Limb (tissue), 2 donors: Measurements from ENCODE around the gene HOXD9.

ENCODE experiments used
- DNase-seq, 2 donors: peaks; one replicate each; pipeline ENCODE4 v3.0.0-alpha.2; 2016; ENCODE audit errors: extremely low spot score in 2 of 2

The HOXD9 gene

GRCh38 chr2:176151442-176152287 lies 29.1 kb downstream of the HOXD9 start, which contains the start of gene HOXD4:
Gene HOXD4, plus strand, starts transcription at chr2:176151550. Its CDS starts 84 bp downstream, at chr2:176151634.
- peak in 1 of 2 donors; percentile 54 for DNase-seq

GRCh38 chr2:176152350-176153181 lies 30.0 kb downstream of the HOXD9 start:
- DNase-seq, result peak in 1 of 2 donors; percentile 58

- no peak for DNase-seq
Measured at GRCh38 chr2:176154576-176155252, 32.2 kb downstream of the HOXD9 start.

GRCh38 chr2:176155356-176156044 lies 33.0 kb downstream of the HOXD9 start:
- peak in 1 of 2 donors; percentile 22 for DNase-seq

GRCh38 chr2:176156301-176156806 lies 33.8 kb downstream of the HOXD9 start:
- peak in 1 of 2 donors; percentile 47 for DNase-seq

GRCh38 chr2:176156807-176157498 lies 34.4 kb downstream of the HOXD9 start, which contains the start of gene HOXD3:
Gene HOXD3, plus strand, starts transcription at chr2:176157307. Its CDS starts 11,808 bp downstream, at chr2:176169115.
- DNase-seq, result peak in 1 of 2 donors; percentile 66

- peak in 1 of 2 donors; percentile 76 for DNase-seq
Measured at GRCh38 chr2:176157499-176158185, 35.1 kb downstream of the HOXD9 start.

- peak in 1 of 2 donors; percentile 76 for DNase-seq
Measured at GRCh38 chr2:176158186-176158591, 35.7 kb downstream of the HOXD9 start.

GRCh38 chr2:176158855-176159662 lies 36.5 kb downstream of the HOXD9 start:
- peak in 1 of 2 donors; percentile 71 for DNase-seq

- no peak for DNase-seq
Measured at GRCh38 chr2:176159663-176160250, 37.2 kb downstream of the HOXD9 start.

- peak in 1 of 2 donors; percentile 73 for DNase-seq
Measured at GRCh38 chr2:176160251-176160985, 37.9 kb downstream of the HOXD9 start.

GRCh38 chr2:176160986-176161824 lies 38.7 kb downstream of the HOXD9 start:
- DNase-seq, result no peak

- peak in 1 of 2 donors; percentile 76 for DNase-seq
Measured at GRCh38 chr2:176161825-176162626, 39.5 kb downstream of the HOXD9 start.

GRCh38 chr2:176162911-176163671 lies 40.6 kb downstream of the HOXD9 start:
- no peak for DNase-seq

- no peak for DNase-seq
Measured at GRCh38 chr2:176163672-176164056, 41.1 kb downstream of the HOXD9 start.
